Measurements from ENCODE around the gene MICU1. TPM values are rescaled to one million over a fixed set of nuclear protein-coding genes. Genes with fewer than 3 reads are reported as not detected.
A peak's percentile ranks its signal among the peaks of the same experiment; 100 is the strongest.

Gene MICU1
- total and polyA plus RNA-seq, 2 of the 13 experiments (the other 11 are each of a cell fraction or from before 2014, with no cell fraction given), result 32.5 to 56.1 TPM

GRCh38 chr10:72328045-72328828 is 297.6 kb downstream of the MICU1 start (continued):
- TF ChIP-seq THAP9 (CRISPR knock-in tag; IDR thresholded peaks at IDR 0.05; ENCODE audit: borderline replicate concordance) (peak; percentile 36; the same call in 1 of the 2 replicates), ZFP91 (CRISPR knock-in tag; IDR thresholded peaks at IDR 0.05; ENCODE audit: borderline replicate concordance) (peak; percentile 71; the same call in 1 of the 2 replicates), MLX (CRISPR knock-in tag; IDR thresholded peaks at IDR 0.05) (no peak), CBFB (CRISPR knock-in tag; IDR thresholded peaks at IDR 0.05) (0 out of 2 replicates have a peak, but pooled peaks have one; percentile 29), NRL (CRISPR knock-in tag; IDR thresholded peaks at IDR 0.05; ENCODE audit: borderline replicate concordance) (peak; percentile 65; the same call in 1 of the 2 replicates), MXI1 (IDR thresholded peaks at IDR 0.05; ENCODE audit: borderline replicate concordance, low read depth, low read length) (0 out of 3 replicates have a peak, but pooled peaks have one; percentile 21), MTF2 (CRISPR knock-in tag; IDR thresholded peaks at IDR 0.05; ENCODE audit: borderline replicate concordance) (no peak), ZNF362 (CRISPR knock-in tag; IDR thresholded peaks at IDR 0.05; ENCODE audit: borderline replicate concordance) (0 out of 2 replicates have a peak, but pooled peaks have one; percentile 47), SMC3 (IDR thresholded peaks at IDR 0.05; ENCODE audit: low read length) (peak; percentile 83), ZNF598 (CRISPR knock-in tag; IDR thresholded peaks at IDR 0.05; ENCODE audit: borderline replicate concordance) (peak; percentile 91; the same call in 1 of the 2 replicates), STAG1 (CRISPR knock-in tag; IDR thresholded peaks at IDR 0.05) (peak; percentile 93), ZNF562 (CRISPR knock-in tag; IDR thresholded peaks at IDR 0.05; ENCODE audit: borderline replicate concordance) (no peak), ZNF770 (CRISPR knock-in tag; IDR thresholded peaks at IDR 0.05) (peak; percentile 63; the same call in 1 of the 2 replicates), SMAD1 (CRISPR knock-in tag; IDR thresholded peaks at IDR 0.05; ENCODE audit: borderline replicate concordance, low read depth) (peak; percentile 69; the same call in 1 of the 2 replicates), ZNF143 (CRISPR knock-in tag; IDR thresholded peaks at IDR 0.05) (0 out of 2 replicates have a peak, but pooled peaks have one; percentile 7), ZNF788 (CRISPR knock-in tag; IDR thresholded peaks at IDR 0.05; ENCODE audit: borderline replicate concordance) (no peak), POLR2A (IDR thresholded peaks at IDR 0.05; ENCODE audit: insufficient read depth in 1 of 2, low read depth in 2 of 2, low read length in 2 of 2) (0 out of 4 replicates have a peak, but pooled peaks of 1 of the 2 experiments have one; percentile 39), PHF21A (CRISPR knock-in tag; IDR thresholded peaks at IDR 0.05) (0 out of 2 replicates have a peak, but pooled peaks have one; percentile 40), ZNF619 (CRISPR knock-in tag; IDR thresholded peaks at IDR 0.05) (peak; percentile 77; the same call in 1 of the 2 replicates), NR2F6 (IDR thresholded peaks at IDR 0.05) (no peak), NR2F6 (CRISPR knock-in tag; IDR thresholded peaks at IDR 0.05) (peak; percentile 37; the same call in 1 of the 2 replicates)

Measured in HepG2 (cell line).